GM11168 (cell line): Measurements from ENCODE around the gene AREG.
"Not testable (repeated sequence)": the region's sequence is repeated elsewhere in the genome, so short reads cannot be mapped to it uniquely, and the experiment has no call there.

Source experiments
- in situ Hi-C: fragments of 300-500 bp; cut with MboI; formaldehyde crosslinking; loops from one replicate; pipeline ENCODE4 v1.12.0; 2022; ENCODE audit warnings: low sequenced_read_pairs; ENCODE audit not compliant: unreplicated experiment

AREG gene

GRCh38 chr4:74444891-74445642, at the start of gene AREG:
AREG (plus strand) TSS chr4:74445136; CDS start chr4:74445346, 210 bp downstream.
- in situ Hi-C loops: no loop called here

- in situ Hi-C loops: no loop called here
Observed at GRCh38 chr4:74395633-74396032, 49.3 kb upstream of the AREG start.

- in situ Hi-C loops: no loop called here
Observed at GRCh38 chr4:74397748-74398426, 47.0 kb upstream of the AREG start.

GRCh38 chr4:74398894-74399589, 45.9 kb upstream of the AREG start:
- in situ Hi-C loops: not testable (repeated sequence)

- in situ Hi-C loops: no loop called here
Observed at GRCh38 chr4:74400395-74400794, 44.5 kb upstream of the AREG start.

- in situ Hi-C loops: no loop called here
Observed at GRCh38 chr4:74402692-74403456, 42.1 kb upstream of the AREG start.

GRCh38 chr4:74407891-74408290, 37.0 kb upstream of the AREG start:
- in situ Hi-C loops: no loop called here

GRCh38 chr4:74408639-74409038, 36.3 kb upstream of the AREG start:
- in situ Hi-C loops: no loop called here

- in situ Hi-C loops: no loop called here
Observed at GRCh38 chr4:74410272-74410671, 34.7 kb upstream of the AREG start.

- in situ Hi-C loops: no loop called here
Observed at GRCh38 chr4:74412225-74412624, 32.7 kb upstream of the AREG start.

- in situ Hi-C loops: no loop called here
Observed at GRCh38 chr4:74413265-74413664, 31.7 kb upstream of the AREG start.

GRCh38 chr4:74414149-74414809, 30.7 kb upstream of the AREG start:
- in situ Hi-C loops: no loop called here

GRCh38 chr4:74415602-74416300, 29.2 kb upstream of the AREG start:
- in situ Hi-C loops: no loop called here

GRCh38 chr4:74418063-74418670, 26.8 kb upstream of the AREG start:
- in situ Hi-C loops: no loop called here

- in situ Hi-C loops: no loop called here
Observed at GRCh38 chr4:74420863-74421262, 24.1 kb upstream of the AREG start.

- in situ Hi-C loops: no loop called here
Observed at GRCh38 chr4:74423104-74423503, 21.8 kb upstream of the AREG start.

- in situ Hi-C loops: no loop called here
Observed at GRCh38 chr4:74424111-74424510, 20.8 kb upstream of the AREG start.

- in situ Hi-C loops: no loop called here
Observed at GRCh38 chr4:74426101-74426500, 18.8 kb upstream of the AREG start.

GRCh38 chr4:74428276-74428675, 16.7 kb upstream of the AREG start:
- in situ Hi-C loops: no loop called here
